GM12878 (cell line): Measurements from ENCODE around the gene TRAF7. TPM values are rescaled to one million over a fixed set of nuclear protein-coding genes. Genes with fewer than 3 reads are reported as not detected.

Source experiments
- ATAC-seq: fragments of 200-7000 bp; cut with Tn5 transposase; 3 replicates; pipeline ENCODE4 v1.9.1; 2020; ENCODE audit warnings: mild to moderate bottlenecking, moderate library complexity
- BruUV-seq: library from RNA; stranded (reverse); fragments of 400-500 nt; replicated peaks from 2 replicates; lab custom pipeline; 2021; lab: Mats Ljungman, UMichigan
- CTCF ChIA-PET: fragments of 300-600 bp; sonication (Branson Sonifier 250); formaldehyde crosslinking; extraction: SDS; loops from one replicate; lab custom pipeline; 2021; ENCODE audit warnings: inconsistent platforms; lab: Yijun Ruan, JAX
- POLR2A ChIA-PET: fragments of 350-600 bp; formaldehyde crosslinking; extraction: SDS; loops from one replicate; lab custom pipeline; 2021; ENCODE audit warnings: inconsistent platforms; lab: Charles Lee
- RAD21 ChIA-PET: fragments of 300-600 bp; sonication (Branson Sonifier 250); formaldehyde crosslinking; loops from one replicate; lab custom pipeline; 2023; ENCODE audit warnings: antibody characterized with exemption; ENCODE audit not compliant: unreplicated experiment; lab: Charles Lee
- SMC1A ChIA-PET: fragments of 300-600 bp; sonication (Branson Sonifier 250); formaldehyde crosslinking; loops from one replicate; lab custom pipeline; 2023; ENCODE audit not compliant: unreplicated experiment, uncharacterized antibody; lab: Charles Lee
- DNase-seq: peaks from one replicate; pipeline ENCODE4 v3.0.0-alpha.2; 2011; ENCODE audit warnings: low read depth, low spot score
- FAIRE-seq: peaks from 3 replicates; lab custom pipeline; 2011; peaks lifted over from hg19 to GRCh38; lab: Jason Lieb, UNC
- H2AFZ ChIP-seq: 2 replicates; pipeline ENCODE4 v1.6.0; 2011; ENCODE audit warnings: low read depth, low read length, control low read depth; ENCODE audit not compliant: control insufficient read depth
- H3K27ac ChIP-seq: 2 replicates; pipeline ENCODE4 v1.5.1; 2011; ENCODE audit warnings: control low read depth; ENCODE audit not compliant: control insufficient read depth, insufficient read depth
- H3K27me3 ChIP-seq, 2 experiments: replicated peaks in 1 of 2; 2 replicates each; pipeline versions ENCODE4 v1.6.0 to v1.6.1; 2011; ENCODE audit warnings: low read length in 1 of 2; ENCODE audit not compliant: control insufficient read depth in 2 of 2, insufficient read depth in 2 of 2
- H3K36me3 ChIP-seq, 2 experiments: 2 replicates each; pipeline ENCODE4 v1.5.1; 2011; ENCODE audit warnings: low read length in 1 of 2; ENCODE audit not compliant: control insufficient read depth in 2 of 2, insufficient read depth in 2 of 2
- H3K4me1 ChIP-seq: 2 replicates; pipeline ENCODE4 v1.6.1; 2011; ENCODE audit warnings: mild to moderate bottlenecking, low read length, moderate library complexity, mixed read lengths; ENCODE audit not compliant: control insufficient read depth, insufficient read depth
- H3K4me2 ChIP-seq: 2 replicates; pipeline ENCODE4 v1.6.0; 2011; ENCODE audit warnings: control low read depth; ENCODE audit not compliant: control insufficient read depth, insufficient read depth
- H3K4me3 ChIP-seq: fragments of 200-600 bp; sonication (generic); 2 replicates; pipeline ENCODE4 v1.5.1; 2016
- H3K79me2 ChIP-seq: 2 replicates; pipeline ENCODE4 v1.6.0; 2011; ENCODE audit warnings: low read length; ENCODE audit not compliant: control insufficient read depth, insufficient read depth
- H3K9ac ChIP-seq: 2 replicates; pipeline ENCODE4 v1.8.0; 2011; ENCODE audit warnings: low read length, control low read depth, mixed read lengths; ENCODE audit not compliant: control insufficient read depth, insufficient read depth
- H3K9me3 ChIP-seq: replicated peaks from 3 replicates; pipeline ENCODE4 v1.5.1; 2011; ENCODE audit warnings: mild to moderate bottlenecking, low read length; ENCODE audit not compliant: control insufficient read depth, insufficient read depth
- H4K20me1 ChIP-seq: 2 replicates; pipeline ENCODE4 v1.6.0; 2011; ENCODE audit not compliant: control insufficient read depth, insufficient read depth
- BMI1 ChIP-seq: fragments of 450-650 bp; IDR thresholded peaks from 2 replicates; pipeline ENCODE4 v1.6.1; 2016; ENCODE audit warnings: mild to moderate bottlenecking, moderate library complexity, borderline replicate concordance
- CHD2 ChIP-seq: IDR thresholded peaks from 2 replicates; pipeline ENCODE4 v1.6.1; 2011; ENCODE audit warnings: low read depth, low read length, improper control_type of control experiment, borderline replicate concordance
- CREB1 ChIP-seq: IDR thresholded peaks from 2 replicates; pipeline ENCODE4 v1.6.1; 2012; ENCODE audit warnings: low read depth, mild to moderate bottlenecking, inconsistent platforms
- HCFC1 ChIP-seq: fragments of 150-350 bp; IDR thresholded peaks from 2 replicates; pipeline ENCODE4 v1.6.1; 2014; ENCODE audit warnings: low read length
- IRF4 ChIP-seq: IDR thresholded peaks from 2 replicates; pipeline ENCODE4 v1.6.1; 2011; ENCODE audit warnings: low read depth, low read length
- KLF5 ChIP-seq: fragments of 450-650 bp; IDR thresholded peaks from 2 replicates; pipeline ENCODE4 v1.6.1; 2014; ENCODE audit warnings: mild to moderate bottlenecking; ENCODE audit not compliant: partially characterized antibody
- MAX ChIP-seq: IDR thresholded peaks from 2 replicates; pipeline ENCODE4 v1.6.1; 2012; ENCODE audit warnings: low read depth, low read length, improper control_type of control experiment
- NFYA ChIP-seq: IDR thresholded peaks from 2 replicates; pipeline ENCODE4 v1.6.1; 2011; ENCODE audit warnings: low read depth, mild to moderate bottlenecking, low read length, improper control_type of control experiment, borderline replicate concordance
- NR2F1 ChIP-seq: fragments of 450-650 bp; conservative IDR thresholded peaks from 2 replicates; pipeline ENCODE4 v1.6.1; 2017; ENCODE audit warnings: mild to moderate bottlenecking
- PAX5 ChIP-seq: IDR thresholded peaks from 2 replicates; pipeline ENCODE4 v1.6.1; 2011; ENCODE audit warnings: low read depth, low read length, borderline replicate concordance
- PML ChIP-seq: IDR thresholded peaks from 2 replicates; pipeline ENCODE4 v1.6.1; 2012; ENCODE audit warnings: low read length, inconsistent platforms
- PRDM15 ChIP-seq: fragments of 450-650 bp; formaldehyde crosslinking; IDR thresholded peaks from 2 replicates; pipeline ENCODE4 v1.4.0; 2020; ENCODE audit warnings: mild to moderate bottlenecking, moderate library complexity
- SUPT20H ChIP-seq: IDR thresholded peaks from 2 replicates; pipeline ENCODE4 v1.6.1; 2011; ENCODE audit warnings: low read depth, mild to moderate bottlenecking, low read length, moderate library complexity, borderline replicate concordance; ENCODE audit not compliant: control insufficient read depth
- USF1 ChIP-seq: IDR thresholded peaks from 2 replicates; pipeline ENCODE4 v1.6.1; 2011; ENCODE audit warnings: borderline replicate concordance, low read depth, mild to moderate bottlenecking, moderate library complexity, mixed read lengths, low read length; ENCODE audit not compliant: insufficient read depth; ENCODE audit errors: extremely low read length
- ZNF274 ChIP-seq: IDR thresholded peaks from one replicate; pipeline ENCODE4 v1.8.0; 2011; ENCODE audit not compliant: insufficient read length, insufficient read depth
- WGBS: methylation state at CpG from one replicate; pipeline ENCODE4 v1.1.6; 2016; ENCODE audit warnings: low lambda C conversion rate; ENCODE audit not compliant: insufficient replicate concordance, insufficient coverage; ENCODE audit errors: missing lambda C conversion rate; 5-methylcytosine and 5-hydroxymethylcytosine counted together
- in situ Hi-C: fragments of 300-500 bp; cut with MboI; formaldehyde crosslinking; loops from 9 replicates; pipeline ENCODE4 v1.14.3; 2018; ENCODE audit warnings: mixed read lengths
- intact Hi-C: fragments of 100-400 bp; cut with micrococcal nuclease; formaldehyde crosslinking; loops from one replicate; pipeline ENCODE4 v1.14.2; 2022; ENCODE audit not compliant: unreplicated experiment
- polyA plus RNA-seq, 11 experiments: library from polyadenylated mRNA; depleted of rRNA in 4 of 11; unstranded in 6 of 11; stranded (reverse) in 5 of 11; fragments of >200 nt; fragmentation: Nextera tagmentation in 4 of 11; fragmentation: Illumina TruSeq in 1 of 11; extraction: Ambion mirVana in 4 of 11; extraction: Trizol in 1 of 11; gene quantifications; 1 replicate in 1 of 11; 2 replicates in 10 of 11; pipeline versions ENCODE4 v1.2.1 to v1.2.3, GENCODE V29; 2011 to 2016; ENCODE audit warnings: inconsistent platforms in 2 of 11, missing spikeins in 2 of 11, low read depth in 1 of 11
- total RNA-seq, 4 experiments: library from RNA; depleted of rRNA in 3 of 4; stranded (reverse); fragments of >200 nt in 3 of 4; fragmentation: Illumina TruSeq in 1 of 4; extraction: Trizol in 1 of 4; gene quantifications; 2 replicates each; pipeline versions ENCODE4 v1.2.1 to v1.2.3, GENCODE V29; 2013 to 2021

The TRAF7 gene
- total and polyA plus RNA-seq, 10 of the 15 experiments (the other 5 are each of a cell fraction or from before 2014, with no cell fraction given), result 0.61 to 87.0 (median 30.0) TPM

GRCh38 chr16:2179576-2179975, 24.0 kb downstream of the TRAF7 start:
- no peaks in the 10 kb centered on the region for H4K20me1 ChIP-seq
- CTCF ChIA-PET, result no interaction called here
- peaks cover 3 to 4% of the 10 kb centered on the region in 2 experiments; a peak in 3 of 4 replicates for H3K36me3 ChIP-seq
- no peak overlapping the region for H3K4me3 ChIP-seq
- no peaks in the 10 kb centered on the region for H3K4me1 ChIP-seq
- TF ChIP-seq BMI1 (no peak), NFYA (no peak), KLF5 (no peak), CHD2 (no peak), ZNF274 (no peak), CREB1 (no peak), SUPT20H (no peak)
- TF ChIP-seq, all 136 proteins: peak for 0
- no peak overlapping the region for H3K27ac ChIP-seq
- ChIA-PET RAD21 (no interaction called here), SMC1A (no interaction called here), POLR2A (no interaction called here)
- WGBS, result 98% methylated on average over 15 of the region's 31 CpGs
- intact Hi-C loops, result no loop called here
- H3K9ac ChIP-seq, result no peak overlapping the region
- no peak overlapping the region for H2AFZ ChIP-seq
- no peaks in the 10 kb centered on the region for H3K9me3 ChIP-seq
- ATAC-seq (no peak), DNase-seq (no peak), FAIRE-seq (no peak)
- BruUV-seq, result no TSS peak
- in situ Hi-C loops, result no loop called here
- H3K27me3 ChIP-seq, result no peaks in the 10 kb centered on the region; a peak in 1 of 4 replicates
- H3K79me2 ChIP-seq, result no peaks in the 10 kb centered on the region
- no peak overlapping the region for H3K4me2 ChIP-seq

- Histone ChIP-seq H3K4me3 (no peak overlapping the region), H2AFZ (no peak overlapping the region), H3K79me2 (no peaks in the 10 kb centered on the region), H3K27me3 (no peaks in the 10 kb centered on the region; a peak in 1 of 4 replicates), H3K9ac (no peak overlapping the region), H3K9me3 (no peaks in the 10 kb centered on the region), H3K36me3 (peaks cover 3 to 4% of the 10 kb centered on the region in 2 experiments; a peak in 3 of 4 replicates), H3K27ac (no peak overlapping the region), H3K4me1 (no peaks in the 10 kb centered on the region), H4K20me1 (no peaks in the 10 kb centered on the region), H3K4me2 (no peak overlapping the region)
- ChIA-PET CTCF (no interaction called here), POLR2A (no interaction called here), SMC1A (no interaction called here), RAD21 (no interaction called here)
- 98% methylated on average over 37 of the region's 43 CpGs for WGBS
- DNase-seq, result no peak
- in situ Hi-C loops, result no loop called here
- intact Hi-C loops, result no loop called here
- no TSS peak for BruUV-seq
- FAIRE-seq, result no peak
- ATAC-seq, result no peak
- TF ChIP-seq MAX (no peak), PML (no peak), HCFC1 (no peak), IRF4 (no peak), PRDM15 (no peak), NR2F1 (no peak), PAX5 (no peak), USF1 (no peak)
Observed at GRCh38 chr16:2180461-2180860, 24.9 kb downstream of the TRAF7 start.
